Osteocyte (in vitro differentiated cells): ENCODE data around the gene TEN1. TPM values are rescaled to one million over a fixed set of nuclear protein-coding genes. Genes with fewer than 3 reads are reported as not detected.
"Not testable (repeated sequence)": the region's sequence is repeated elsewhere in the genome, so short reads cannot be mapped to it uniquely, and the experiment has no call there.

Experiments used
- DNase-seq: peaks from one replicate; pipeline ENCODE4 v3.0.0; 2021; ENCODE audit warnings: mixed read lengths; ENCODE audit not compliant: unreplicated experiment; ENCODE audit errors: extremely low spot score
- H3K27ac Mint-ChIP-seq: one replicate; pipeline ENCODE4 v1.8.0; 2021; ENCODE audit warnings: mild to moderate bottlenecking, mixed read lengths; ENCODE audit not compliant: unreplicated experiment
- H3K27me3 Mint-ChIP-seq: one replicate; pipeline ENCODE4 v1.8.0; 2021; ENCODE audit warnings: mixed read lengths; ENCODE audit not compliant: unreplicated experiment
- H3K36me3 Mint-ChIP-seq: one replicate; pipeline ENCODE4 v1.8.0; 2021; ENCODE audit warnings: mixed read lengths; ENCODE audit not compliant: unreplicated experiment
- H3K4me1 Mint-ChIP-seq: one replicate; pipeline ENCODE4 v1.8.0; 2021; ENCODE audit warnings: mixed read lengths; ENCODE audit not compliant: unreplicated experiment
- H3K4me3 Mint-ChIP-seq: one replicate; pipeline ENCODE4 v1.8.0; 2021; ENCODE audit warnings: mild to moderate bottlenecking, moderate library complexity, mixed read lengths; ENCODE audit not compliant: unreplicated experiment
- H3K9me3 Mint-ChIP-seq: one replicate; pipeline ENCODE4 v1.8.0; 2021; ENCODE audit warnings: mixed read lengths; ENCODE audit not compliant: unreplicated experiment
- total RNA-seq: library from RNA; stranded (reverse); gene quantifications from 2 replicates; pipeline ENCODE4 v1.2.1, GENCODE V29; 2021
- TF ChIP-seq, protein P1 (sequence below): fragments of 200-600 bp; sonication (generic); IDR thresholded peaks from 2 replicates; pipeline ENCODE4 v1.5.0; 2021; ENCODE audit warnings: antibody characterized with exemption, mild to moderate bottlenecking, moderate library complexity

Gene TEN1
- total RNA-seq, 1 donor from 2014 or later = 23.7 TPM

DNA sequence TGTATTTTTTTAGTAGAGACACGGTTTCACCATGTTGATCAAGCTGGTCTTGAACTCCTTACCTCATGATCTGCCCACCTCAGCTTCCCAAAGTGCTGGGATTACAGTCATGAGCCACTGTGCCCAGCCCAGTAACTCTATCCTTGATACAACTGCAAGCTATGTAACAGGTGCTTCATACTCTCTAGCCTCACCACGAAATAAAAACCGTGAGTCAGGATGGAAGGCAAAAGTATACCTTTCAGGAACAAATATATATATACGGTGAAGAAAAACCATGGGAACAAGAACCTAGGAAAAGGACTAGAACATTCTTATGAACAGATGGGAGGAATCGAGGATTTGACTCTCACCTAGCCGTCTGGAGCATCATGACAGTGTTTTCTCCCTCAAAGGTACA, 28.6 kb upstream of the TEN1 start:
- peaks cover 7% of the 10 kb centered on the region for H3K4me1 Mint-ChIP-seq
- H3K27ac Mint-ChIP-seq = no peak overlapping the region
- H3K27me3 Mint-ChIP-seq = no peaks in the 10 kb centered on the region
- H3K36me3 Mint-ChIP-seq = peaks cover 50% of the 10 kb centered on the region
- no peak for DNase-seq
- no peaks in the 10 kb centered on the region for H3K9me3 Mint-ChIP-seq
- H3K4me3 Mint-ChIP-seq = no peak overlapping the region
- TF ChIP-seq, protein P1, sequence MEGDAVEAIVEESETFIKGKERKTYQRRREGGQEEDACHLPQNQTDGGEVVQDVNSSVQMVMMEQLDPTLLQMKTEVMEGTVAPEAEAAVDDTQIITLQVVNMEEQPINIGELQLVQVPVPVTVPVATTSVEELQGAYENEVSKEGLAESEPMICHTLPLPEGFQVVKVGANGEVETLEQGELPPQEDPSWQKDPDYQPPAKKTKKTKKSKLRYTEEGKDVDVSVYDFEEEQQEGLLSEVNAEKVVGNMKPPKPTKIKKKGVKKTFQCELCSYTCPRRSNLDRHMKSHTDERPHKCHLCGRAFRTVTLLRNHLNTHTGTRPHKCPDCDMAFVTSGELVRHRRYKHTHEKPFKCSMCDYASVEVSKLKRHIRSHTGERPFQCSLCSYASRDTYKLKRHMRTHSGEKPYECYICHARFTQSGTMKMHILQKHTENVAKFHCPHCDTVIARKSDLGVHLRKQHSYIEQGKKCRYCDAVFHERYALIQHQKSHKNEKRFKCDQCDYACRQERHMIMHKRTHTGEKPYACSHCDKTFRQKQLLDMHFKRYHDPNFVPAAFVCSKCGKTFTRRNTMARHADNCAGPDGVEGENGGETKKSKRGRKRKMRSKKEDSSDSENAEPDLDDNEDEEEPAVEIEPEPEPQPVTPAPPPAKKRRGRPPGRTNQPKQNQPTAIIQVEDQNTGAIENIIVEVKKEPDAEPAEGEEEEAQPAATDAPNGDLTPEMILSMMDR = no peak

DNA sequence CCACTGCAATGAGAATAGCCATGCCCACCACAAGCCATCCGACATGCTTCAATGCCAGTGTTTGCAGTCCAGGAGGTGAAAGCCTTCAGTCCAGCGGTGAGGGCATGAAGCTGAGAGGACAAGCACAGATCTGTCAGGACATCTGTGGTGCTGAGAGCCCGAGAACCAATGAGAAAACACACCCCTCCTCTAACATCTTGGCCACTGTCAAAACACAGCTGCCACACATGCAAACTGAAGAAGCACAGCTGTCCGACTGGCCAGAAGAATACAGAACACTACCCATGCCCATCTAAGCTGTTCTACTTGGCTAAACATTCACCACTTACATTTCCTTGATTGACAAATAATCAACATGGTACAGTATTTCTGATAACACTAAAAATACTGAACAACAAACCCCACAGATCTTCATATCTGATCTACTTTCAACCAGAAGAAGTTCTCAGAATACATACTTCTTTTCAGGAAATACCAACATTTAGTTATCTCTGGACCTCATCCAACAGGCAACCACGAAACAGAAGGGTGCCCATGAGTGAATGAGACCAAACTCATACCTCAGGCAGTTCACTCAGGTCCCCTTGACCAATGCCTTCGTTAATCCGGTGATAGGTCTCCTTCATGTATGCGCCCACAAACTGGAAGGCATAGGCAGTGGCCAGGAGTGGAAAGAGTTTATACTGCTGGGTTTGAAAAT, 28.0 kb upstream of the TEN1 start:
- TF ChIP-seq, protein P1 = no peak
- Mint-ChIP-seq H3K27me3 (no peaks in the 10 kb centered on the region), H3K4me3 (no peak overlapping the region), H3K36me3 (peaks cover 50% of the 10 kb centered on the region), H3K9me3 (no peaks in the 10 kb centered on the region), H3K27ac (peak overlapping the region; percentile 41), H3K4me1 (peaks cover 7% of the 10 kb centered on the region)
- no peak for DNase-seq

DNA sequence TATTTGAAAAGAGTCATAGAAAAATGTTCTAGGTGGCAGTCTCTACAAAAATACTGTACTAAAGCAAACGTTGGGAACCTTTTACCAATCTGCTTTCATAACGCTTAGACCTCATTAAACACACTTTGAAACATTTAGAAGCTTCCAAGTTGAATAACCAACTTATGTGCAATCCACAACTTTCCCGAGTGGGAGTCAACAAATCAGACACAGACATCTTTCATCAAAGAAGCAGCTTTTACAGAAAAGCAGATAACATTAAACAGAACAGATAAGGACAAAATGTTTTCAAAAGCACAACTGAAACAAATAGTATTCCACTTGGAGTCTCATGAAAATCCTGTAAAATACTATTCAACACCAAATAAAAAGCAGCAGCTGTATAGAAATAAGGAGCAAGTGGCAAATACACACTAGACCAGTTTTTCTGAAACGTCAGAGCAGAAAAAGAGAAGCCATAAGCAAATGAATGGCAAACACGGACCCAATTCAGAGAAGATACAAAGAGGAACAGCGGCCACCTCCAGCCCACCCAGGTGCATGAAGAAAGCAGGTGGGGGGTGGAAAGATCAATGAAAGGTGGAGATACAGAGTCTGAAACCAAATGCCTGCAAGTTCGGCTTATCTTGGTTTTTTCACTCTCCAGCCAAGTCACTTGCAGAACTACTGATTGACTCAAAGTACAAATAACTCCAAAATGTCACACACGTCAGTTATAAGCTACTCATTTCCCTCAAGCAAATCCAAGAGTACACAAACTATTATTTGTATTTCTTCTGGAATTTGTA, 19.8 kb upstream of the TEN1 start:
- H3K9me3 Mint-ChIP-seq = no peaks in the 10 kb centered on the region
- no peaks in the 10 kb centered on the region for H3K27me3 Mint-ChIP-seq
- no peak for DNase-seq
- no peak overlapping the region for H3K27ac Mint-ChIP-seq
- no peak overlapping the region for H3K4me3 Mint-ChIP-seq
- H3K36me3 Mint-ChIP-seq = peaks cover 12% of the 10 kb centered on the region
- TF ChIP-seq, protein P1 = no peak
- no peaks in the 10 kb centered on the region for H3K4me1 Mint-ChIP-seq

DNA sequence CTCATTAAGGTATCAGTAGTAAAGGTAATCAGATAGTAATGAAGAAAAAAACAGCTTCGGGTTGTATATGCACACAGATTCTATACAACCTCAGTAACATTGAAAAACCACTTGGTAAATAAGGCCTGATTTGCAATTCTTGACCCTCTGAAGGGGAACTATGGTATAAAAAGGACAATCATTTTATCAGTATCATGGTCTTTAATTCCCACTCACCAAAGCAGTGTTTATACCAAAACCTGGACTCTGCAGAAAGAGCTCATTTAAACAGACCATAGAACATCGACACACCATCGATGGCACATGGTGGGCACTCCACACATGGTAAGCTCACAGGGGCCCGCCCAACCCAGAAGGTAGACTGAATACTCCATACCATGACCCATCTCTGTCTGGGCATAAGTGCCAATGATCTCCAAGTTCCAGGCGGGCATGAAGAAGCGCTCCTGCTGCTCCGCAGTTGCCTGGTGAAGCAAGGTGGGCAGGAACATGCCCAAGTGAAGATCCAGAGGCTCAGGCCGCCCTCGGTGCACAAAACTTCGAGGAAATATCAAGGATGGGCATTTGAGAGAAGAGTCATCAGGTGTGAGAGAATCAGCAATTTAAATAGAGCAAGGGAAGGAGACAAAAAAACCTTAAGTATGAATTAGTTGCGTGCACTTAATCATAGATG, 19.1 kb upstream of the TEN1 start:
- H3K4me1 Mint-ChIP-seq = no peaks in the 10 kb centered on the region
- H3K4me3 Mint-ChIP-seq = no peak overlapping the region
- H3K9me3 Mint-ChIP-seq = no peaks in the 10 kb centered on the region
- TF ChIP-seq, protein P1 = no peak
- H3K36me3 Mint-ChIP-seq = peaks cover 14% of the 10 kb centered on the region
- no peaks in the 10 kb centered on the region for H3K27me3 Mint-ChIP-seq
- H3K27ac Mint-ChIP-seq = no peak overlapping the region
- DNase-seq = no peak

DNA sequence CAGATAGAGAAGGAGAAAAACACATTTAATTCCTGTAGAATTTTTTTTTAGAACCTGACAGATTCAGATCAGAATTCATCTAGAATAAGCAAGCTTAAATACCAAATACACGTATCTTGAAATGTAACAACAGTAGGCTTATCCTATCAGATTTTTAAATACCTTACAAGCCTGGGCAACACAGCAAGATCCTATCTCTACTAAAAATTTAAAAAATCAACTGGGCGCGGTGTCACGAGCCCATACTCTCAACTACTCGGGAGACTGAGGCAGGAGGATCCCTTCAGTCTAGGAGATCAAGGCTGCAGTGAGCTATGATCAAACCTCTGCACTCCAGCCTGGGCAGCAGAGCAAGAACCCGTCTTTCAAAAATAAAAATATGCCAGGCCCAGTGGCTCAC, 13.6 kb upstream of the TEN1 start:
- H3K9me3 Mint-ChIP-seq = no peaks in the 10 kb centered on the region
- peaks cover 7% of the 10 kb centered on the region for H3K4me1 Mint-ChIP-seq
- H3K4me3 Mint-ChIP-seq = no peak overlapping the region
- no peaks in the 10 kb centered on the region for H3K27me3 Mint-ChIP-seq
- peaks cover 14% of the 10 kb centered on the region for H3K36me3 Mint-ChIP-seq
- TF ChIP-seq, protein P1 = no peak
- no peak for DNase-seq
- no peak overlapping the region for H3K27ac Mint-ChIP-seq

DNA sequence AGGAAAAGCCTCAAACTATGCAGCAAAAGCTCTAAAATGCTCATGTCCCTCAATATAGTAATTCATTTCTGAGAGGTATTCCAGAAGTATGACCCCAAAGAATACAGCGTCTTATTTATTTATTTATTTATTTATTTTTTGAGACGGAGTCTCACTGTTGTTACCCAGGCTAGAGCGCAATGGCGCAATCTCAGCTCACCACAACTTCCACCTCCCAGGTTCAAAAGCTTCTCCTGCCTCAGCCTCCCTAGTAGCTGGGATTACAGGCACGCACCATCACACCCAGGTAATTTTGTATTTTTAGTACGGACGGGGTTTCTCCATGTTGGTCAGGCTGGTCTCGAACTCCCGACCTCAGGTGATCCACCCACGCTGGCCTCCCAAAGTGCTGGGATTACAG, 10.0 kb upstream of the TEN1 start:
- H3K4me3 Mint-ChIP-seq, H3K27ac Mint-ChIP-seq, DNase-seq, H3K9me3 Mint-ChIP-seq, H3K4me1 Mint-ChIP-seq, H3K27me3 Mint-ChIP-seq: not testable (repeated sequence)
- H3K36me3 Mint-ChIP-seq = peaks cover 31% of the 10 kb centered on the region
